ENCODE measurements around the gene MRPL3. TPM values are rescaled to one million over a fixed set of nuclear protein-coding genes. Genes with fewer than 3 reads are reported as not detected.

MRPL3 gene
- total and polyA plus RNA-seq, 11 donors = 50.3 to 137 (median 51.9) TPM

DNA sequence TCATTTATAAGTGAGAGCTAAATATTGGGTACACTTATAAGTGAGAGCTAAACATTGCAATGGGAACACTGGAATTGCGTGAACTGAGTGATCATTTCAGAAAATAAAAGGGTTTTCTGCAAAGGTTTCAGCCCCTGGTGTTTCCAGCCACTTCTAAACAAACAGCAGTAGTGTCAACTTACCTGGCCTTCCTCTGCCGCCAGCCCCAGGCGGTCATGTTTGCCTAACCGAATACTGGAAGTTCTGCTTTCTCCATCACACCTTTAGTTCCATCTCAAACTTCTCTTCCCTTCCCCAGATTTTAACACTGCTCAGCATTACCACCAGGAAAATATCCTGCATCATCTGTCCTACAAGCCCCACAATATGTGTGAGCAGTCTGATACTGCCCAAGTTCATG, 58.6 kb downstream of the MRPL3 start:
- DNase-seq = no peak
- no peaks in the 10 kb centered on the region for H3K36me3 ChIP-seq

DNA sequence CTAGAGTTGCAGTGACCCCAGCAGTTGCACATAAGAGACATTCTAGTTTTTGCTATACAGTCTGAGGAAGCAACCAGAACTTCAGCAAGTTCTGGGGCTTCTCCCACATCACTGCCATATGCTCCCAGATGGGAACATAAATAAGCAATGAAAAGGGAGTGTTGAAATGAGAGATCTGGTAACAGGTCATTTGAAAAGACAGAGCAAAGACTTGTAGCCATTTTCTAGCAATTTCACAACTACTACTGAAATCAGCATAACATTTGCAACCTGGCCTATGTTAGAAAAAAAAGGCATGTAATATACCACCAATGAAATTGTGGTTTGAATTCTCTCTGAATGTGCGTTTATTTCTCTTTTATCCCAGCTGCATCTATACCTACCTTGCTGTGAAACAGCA, 63.7 kb downstream of the MRPL3 start:
- no peak overlapping the region for H3K4me3 ChIP-seq
- WGBS, 4 donors = 75 to 90% (median 88%) methylated on average over 1 of the region's 1 CpG
- no peak for ATAC-seq
- TF ChIP-seq, protein P1, sequence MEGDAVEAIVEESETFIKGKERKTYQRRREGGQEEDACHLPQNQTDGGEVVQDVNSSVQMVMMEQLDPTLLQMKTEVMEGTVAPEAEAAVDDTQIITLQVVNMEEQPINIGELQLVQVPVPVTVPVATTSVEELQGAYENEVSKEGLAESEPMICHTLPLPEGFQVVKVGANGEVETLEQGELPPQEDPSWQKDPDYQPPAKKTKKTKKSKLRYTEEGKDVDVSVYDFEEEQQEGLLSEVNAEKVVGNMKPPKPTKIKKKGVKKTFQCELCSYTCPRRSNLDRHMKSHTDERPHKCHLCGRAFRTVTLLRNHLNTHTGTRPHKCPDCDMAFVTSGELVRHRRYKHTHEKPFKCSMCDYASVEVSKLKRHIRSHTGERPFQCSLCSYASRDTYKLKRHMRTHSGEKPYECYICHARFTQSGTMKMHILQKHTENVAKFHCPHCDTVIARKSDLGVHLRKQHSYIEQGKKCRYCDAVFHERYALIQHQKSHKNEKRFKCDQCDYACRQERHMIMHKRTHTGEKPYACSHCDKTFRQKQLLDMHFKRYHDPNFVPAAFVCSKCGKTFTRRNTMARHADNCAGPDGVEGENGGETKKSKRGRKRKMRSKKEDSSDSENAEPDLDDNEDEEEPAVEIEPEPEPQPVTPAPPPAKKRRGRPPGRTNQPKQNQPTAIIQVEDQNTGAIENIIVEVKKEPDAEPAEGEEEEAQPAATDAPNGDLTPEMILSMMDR (IDR thresholded peaks at IDR 0.05) = no peak
- no peak for TF ChIP-seq POLR2A (IDR thresholded peaks at IDR 0.05)
- intact Hi-C loops (cut with DNase I) = no loop called here
- no peak for DNase-seq
- no peak overlapping the region for H3K27ac ChIP-seq
- no peaks in the 10 kb centered on the region for H3K9me3 ChIP-seq
- H3K4me1 ChIP-seq = no peaks in the 10 kb centered on the region
- no peaks in the 10 kb centered on the region for H3K27me3 ChIP-seq
- no peaks in the 10 kb centered on the region for H3K36me3 ChIP-seq

More for the DNA sequence above, 58.6 kb downstream of the MRPL3 start:
- H3K4me1 ChIP-seq = peaks cover 0 to 3% (median 0%) of the 10 kb centered on the region in 12 donors
- no peak for ATAC-seq
- no peak overlapping the region for H3K27ac ChIP-seq
- intact Hi-C loops (cut with DNase I) = no loop called here
- H3K27me3 ChIP-seq = no peaks in the 10 kb centered on the region
- peaks cover 0 to 13% (median 0%) of the 10 kb centered on the region in 12 donors for H3K9me3 ChIP-seq
- WGBS, 4 donors = 88 to 96% (median 93%) methylated on average over 4 of the region's 4 CpGs
- no peak overlapping the region for H3K4me3 ChIP-seq
- TF ChIP-seq, protein P1 (IDR thresholded peaks at IDR 0.05) = no peak
- no peak for TF ChIP-seq POLR2A (IDR thresholded peaks at IDR 0.05)

DNA sequence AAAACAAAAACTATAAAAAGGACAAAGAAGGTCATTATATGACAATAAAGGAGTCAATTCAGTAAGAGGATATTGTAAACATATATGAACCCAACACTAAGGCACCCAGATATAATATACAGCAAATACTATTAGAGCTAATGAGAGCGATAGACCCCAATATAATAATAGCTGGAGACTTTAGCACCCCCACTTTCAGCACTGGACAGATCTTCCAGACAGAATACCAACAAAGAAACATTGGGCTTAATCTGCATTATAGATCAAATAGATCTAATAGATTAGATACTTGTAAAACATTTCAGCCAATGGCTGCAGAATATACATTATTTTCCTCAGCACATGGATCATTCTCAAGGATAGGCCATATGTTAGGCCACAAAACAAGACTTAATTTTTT, 67.8 kb downstream of the MRPL3 start:
- 90 to 100% (median 96%) methylated on average over 1 of the region's 1 CpG for WGBS, 4 donors
- Histone ChIP-seq H3K27ac (no peak overlapping the region), H3K27me3 (no peaks in the 10 kb centered on the region), H3K9me3 (no peaks in the 10 kb centered on the region), H3K4me3 (no peak overlapping the region), H3K4me1 (no peaks in the 10 kb centered on the region), H3K36me3 (no peaks in the 10 kb centered on the region)
- TF ChIP-seq POLR2A (IDR thresholded peaks at IDR 0.05) = no peak
- TF ChIP-seq, protein P1 (IDR thresholded peaks at IDR 0.05) = no peak
- DNase-seq (no peak), ATAC-seq (no peak)
- intact Hi-C loops (cut with DNase I) = no loop called here

DNA sequence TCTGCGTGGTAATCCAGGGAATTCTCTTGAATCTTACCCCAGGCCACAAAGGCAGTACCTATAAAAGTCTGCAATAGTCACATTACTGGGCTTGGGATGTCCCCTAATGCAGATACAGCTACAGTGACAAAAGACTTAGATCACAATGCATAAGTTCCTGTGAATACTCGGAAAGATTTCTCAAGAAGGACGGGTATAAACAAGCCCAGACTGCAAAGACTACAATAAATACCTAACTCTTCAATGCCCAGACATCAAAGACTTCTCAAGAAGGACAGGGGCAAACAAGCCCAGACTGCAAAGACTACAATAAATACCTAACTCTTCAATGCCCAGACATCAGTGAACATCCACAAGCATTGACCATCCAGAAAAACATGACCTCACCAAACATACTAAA, 70.3 kb downstream of the MRPL3 start:
- Histone ChIP-seq H3K36me3 (no peaks in the 10 kb centered on the region), H3K4me3 (no peak overlapping the region), H3K9me3 (no peaks in the 10 kb centered on the region), H3K4me1 (no peaks in the 10 kb centered on the region), H3K27ac (no peak overlapping the region), H3K27me3 (no peaks in the 10 kb centered on the region)
- intact Hi-C loops (cut with DNase I) = no loop called here
- DNase-seq = no peak
- no peak for ATAC-seq
- no peak for TF ChIP-seq POLR2A (IDR thresholded peaks at IDR 0.05)
- TF ChIP-seq, protein P1 (IDR thresholded peaks at IDR 0.05) = no peak
- WGBS, 4 donors = 91 to 95% (median 92%) methylated on average over 3 of the region's 3 CpGs

Measured in heart left ventricle (tissue), 16 donors.